Measurements from ENCODE around the gene KDM4C. TPM values are rescaled to one million over a fixed set of nuclear protein-coding genes. Genes with fewer than 3 reads are reported as not detected.

KDM4C gene
- polyA plus RNA-seq, 4 donors: 12.6 to 27.3 (median 18.9) TPM

DNA sequence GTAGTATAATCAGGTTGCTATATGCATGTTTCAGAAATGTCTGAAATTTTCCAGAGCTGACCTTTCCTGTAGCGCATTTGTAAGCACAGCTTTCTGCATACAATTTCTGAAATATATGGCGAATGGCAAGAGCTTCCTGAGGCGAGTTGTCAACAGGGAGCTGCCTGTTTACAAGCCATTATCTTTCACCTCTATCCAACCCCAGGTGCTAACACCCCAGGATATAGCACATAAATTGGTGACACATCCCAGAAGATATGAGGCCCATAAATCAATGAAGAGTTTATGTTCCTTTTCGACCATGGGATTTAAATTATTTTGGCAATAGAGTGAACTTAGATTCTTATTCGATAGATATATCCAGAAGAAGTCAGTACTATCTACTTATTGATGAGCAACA, 379.8 kb downstream of the KDM4C start:
- Histone ChIP-seq H3K27ac (ENCODE audit: low read depth in 1 of 3, low read length in 2 of 3) (no peak overlapping the region), H3K36me3 (ENCODE audit: control insufficient read depth in 3 of 3, insufficient read depth in 2 of 3, low read depth in 1 of 3, low read length in 3 of 3) (peaks cover 0 to 10% (median 8%) of the 10 kb centered on the region in 3 donors), H3K27me3 (ENCODE audit: control insufficient read depth in 3 of 3, insufficient read depth in 3 of 3, low read length in 3 of 3) (no peaks in the 10 kb centered on the region), H3K4me3 (ENCODE audit: low read depth in 1 of 3, low read length in 3 of 3) (no peak overlapping the region), H3K9me3 (ENCODE audit: control insufficient read depth in 2 of 2, insufficient read depth in 1 of 2, low read depth in 1 of 2, low read length in 1 of 2) (no peaks in the 10 kb centered on the region), H3K4me1 (ENCODE audit: control insufficient read depth in 3 of 3, insufficient read depth in 2 of 3, low read depth in 1 of 3, low read length in 2 of 3) (no peaks in the 10 kb centered on the region)
- FAIRE-seq (no peak), DNase-seq (no peak)
- 87 to 89% (median 88%) methylated on average over 5 of the region's 5 CpGs for WGBS, 3 donors

DNA sequence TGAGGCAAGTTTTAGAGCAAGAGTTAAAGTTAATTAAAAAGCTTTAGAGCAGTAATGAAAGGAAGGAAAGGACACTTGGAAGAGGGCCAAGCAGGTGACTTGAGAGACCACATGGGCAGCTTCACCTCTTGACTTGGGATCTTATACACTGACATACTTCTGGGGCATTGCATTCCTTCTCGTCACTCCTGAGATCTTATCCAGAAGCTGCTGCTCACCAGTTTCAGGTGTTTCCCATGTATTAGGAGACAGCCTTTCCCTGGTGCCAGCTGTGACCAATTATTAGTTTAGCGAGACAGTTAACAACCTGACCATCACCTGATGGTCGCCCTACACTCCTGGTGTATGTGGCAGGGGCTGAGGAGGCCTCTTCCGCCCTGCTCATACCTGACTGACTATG, 382.1 kb downstream of the KDM4C start:
- Histone ChIP-seq H3K4me3 (ENCODE audit: low read depth in 1 of 3, low read length in 3 of 3) (no peak overlapping the region), H3K9me3 (ENCODE audit: control insufficient read depth in 2 of 2, insufficient read depth in 1 of 2, low read depth in 1 of 2, low read length in 1 of 2) (no peaks in the 10 kb centered on the region), H3K36me3 (ENCODE audit: control insufficient read depth in 3 of 3, insufficient read depth in 2 of 3, low read depth in 1 of 3, low read length in 3 of 3) (peaks cover 0 to 9% (median 6%) of the 10 kb centered on the region in 3 donors), H3K27me3 (ENCODE audit: control insufficient read depth in 3 of 3, insufficient read depth in 3 of 3, low read length in 3 of 3) (no peaks in the 10 kb centered on the region), H3K27ac (ENCODE audit: low read depth in 1 of 3, low read length in 2 of 3) (no peak overlapping the region), H3K4me1 (ENCODE audit: control insufficient read depth in 3 of 3, insufficient read depth in 2 of 3, low read depth in 1 of 3, low read length in 2 of 3) (no peaks in the 10 kb centered on the region)
- DNase-seq: no peak
- no peak for FAIRE-seq
- 97 to 99% (median 97%) methylated on average over 4 of the region's 4 CpGs for WGBS, 3 donors

DNA sequence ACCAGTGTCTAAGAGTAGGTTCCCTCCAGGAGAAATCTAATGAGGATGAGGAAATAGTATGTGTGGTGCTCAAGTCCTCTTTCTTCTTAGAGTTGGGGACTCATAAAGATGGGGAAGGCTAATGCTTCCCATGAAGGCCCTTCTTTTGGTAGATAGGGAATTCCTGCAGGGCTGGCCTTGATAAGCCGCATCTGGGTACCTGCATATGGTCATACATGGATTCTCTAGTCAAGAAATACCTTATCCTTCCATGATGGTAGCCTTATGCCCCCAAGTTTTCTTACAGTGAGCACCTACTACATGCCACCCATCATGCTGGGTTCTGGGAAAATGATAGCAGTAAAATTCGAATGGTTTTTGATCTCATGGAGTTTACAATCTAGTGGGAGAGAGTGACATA, 382.6 kb downstream of the KDM4C start:
- 92 to 95% (median 94%) methylated on average over 2 of the region's 2 CpGs for WGBS, 3 donors
- Histone ChIP-seq H3K36me3 (ENCODE audit: control insufficient read depth in 3 of 3, insufficient read depth in 2 of 3, low read depth in 1 of 3, low read length in 3 of 3) (peaks cover 0 to 14% (median 6%) of the 10 kb centered on the region in 3 donors), H3K4me3 (ENCODE audit: low read depth in 1 of 3, low read length in 3 of 3) (no peak overlapping the region), H3K9me3 (ENCODE audit: control insufficient read depth in 2 of 2, insufficient read depth in 1 of 2, low read depth in 1 of 2, low read length in 1 of 2) (no peaks in the 10 kb centered on the region), H3K4me1 (ENCODE audit: control insufficient read depth in 3 of 3, insufficient read depth in 2 of 3, low read depth in 1 of 3, low read length in 2 of 3) (no peaks in the 10 kb centered on the region), H3K27ac (ENCODE audit: low read depth in 1 of 3, low read length in 2 of 3) (no peak overlapping the region), H3K27me3 (ENCODE audit: control insufficient read depth in 3 of 3, insufficient read depth in 3 of 3, low read length in 3 of 3) (no peaks in the 10 kb centered on the region)
- no peak for DNase-seq
- FAIRE-seq: no peak

- Histone ChIP-seq H3K4me3 (ENCODE audit: low read depth in 1 of 3, low read length in 3 of 3) (no peak overlapping the region), H3K36me3 (ENCODE audit: control insufficient read depth in 3 of 3, insufficient read depth in 2 of 3, low read depth in 1 of 3, low read length in 3 of 3) (peaks cover 2 to 26% (median 7%) of the 10 kb centered on the region in 3 donors), H3K9me3 (ENCODE audit: control insufficient read depth in 2 of 2, insufficient read depth in 1 of 2, low read depth in 1 of 2, low read length in 1 of 2) (no peaks in the 10 kb centered on the region), H3K27me3 (ENCODE audit: control insufficient read depth in 3 of 3, insufficient read depth in 3 of 3, low read length in 3 of 3) (no peaks in the 10 kb centered on the region), H3K27ac (ENCODE audit: low read depth in 1 of 3, low read length in 2 of 3) (no peak overlapping the region), H3K4me1 (ENCODE audit: control insufficient read depth in 3 of 3, insufficient read depth in 2 of 3, low read depth in 1 of 3, low read length in 2 of 3) (no peaks in the 10 kb centered on the region)
- FAIRE-seq (no peak), DNase-seq (no peak)
- WGBS, 3 donors: 97 to 100% (median 98%) methylated on average over 2 of the region's 2 CpGs
Measured at GRCh38 chr9:7143645-7144200, 385.9 kb downstream of the KDM4C start.

- no peak for FAIRE-seq
- Histone ChIP-seq H3K4me3 (ENCODE audit: low read depth in 1 of 3, low read length in 3 of 3) (no peak overlapping the region), H3K4me1 (ENCODE audit: control insufficient read depth in 3 of 3, insufficient read depth in 2 of 3, low read depth in 1 of 3, low read length in 2 of 3) (no peaks in the 10 kb centered on the region), H3K9me3 (ENCODE audit: control insufficient read depth in 2 of 2, insufficient read depth in 1 of 2, low read depth in 1 of 2, low read length in 1 of 2) (no peaks in the 10 kb centered on the region), H3K27me3 (ENCODE audit: control insufficient read depth in 3 of 3, insufficient read depth in 3 of 3, low read length in 3 of 3) (no peaks in the 10 kb centered on the region), H3K36me3 (ENCODE audit: control insufficient read depth in 3 of 3, insufficient read depth in 2 of 3, low read depth in 1 of 3, low read length in 3 of 3) (peaks cover 2 to 29% (median 7%) of the 10 kb centered on the region in 3 donors), H3K27ac (ENCODE audit: low read depth in 1 of 3, low read length in 2 of 3) (no peak overlapping the region)
- no peak for DNase-seq
- 96 to 98% (median 96%) methylated on average over 10 of the region's 10 CpGs for WGBS, 3 donors
Measured at GRCh38 chr9:7144265-7145046, 386.7 kb downstream of the KDM4C start.

DNA sequence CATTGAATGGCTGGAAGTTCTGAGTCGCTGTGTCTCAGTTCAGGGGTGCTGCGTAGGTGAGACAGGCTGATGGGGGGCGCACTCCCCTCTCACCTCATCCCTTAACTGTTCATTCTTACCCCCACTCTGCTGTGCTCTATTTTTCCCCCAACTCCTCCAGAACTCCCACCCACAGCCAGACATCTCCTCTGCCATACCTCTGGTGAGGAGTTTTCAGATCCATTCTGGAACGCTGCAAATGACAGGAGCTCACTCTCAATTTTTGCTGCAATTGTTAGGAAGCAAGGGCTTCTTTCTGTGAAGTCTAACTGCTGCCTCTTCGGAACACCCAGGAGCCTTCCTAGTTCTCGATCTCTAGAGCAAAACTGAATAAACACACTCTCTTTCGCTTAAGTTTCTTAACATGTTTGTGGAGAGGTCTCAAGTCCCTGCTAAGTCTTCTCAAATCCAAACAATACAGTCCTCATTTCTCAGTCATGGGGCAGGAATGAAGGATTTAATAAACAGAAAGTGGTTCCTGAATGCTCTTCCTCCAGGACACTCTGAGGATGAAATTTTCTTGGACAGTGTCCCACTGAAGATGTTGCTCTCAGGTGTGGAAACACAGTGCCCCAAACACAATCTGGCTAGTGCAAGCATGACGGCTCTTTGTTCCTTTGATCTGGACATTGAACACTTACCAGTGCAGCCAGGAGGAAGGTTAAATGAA, 387.7 kb downstream of the KDM4C start:
- DNase-seq: no peak
- H3K36me3 ChIP-seq (ENCODE audit: control insufficient read depth in 3 of 3, insufficient read depth in 2 of 3, low read depth in 1 of 3, low read length in 3 of 3): peaks cover 2 to 31% (median 5%) of the 10 kb centered on the region in 3 donors
- 76 to 96% (median 89%) methylated on average over 8 of the region's 8 CpGs for WGBS, 3 donors

GRCh38 chr9:7146582-7146981, 388.8 kb downstream of the KDM4C start:
- WGBS, 3 donors: 68 to 70% (median 68%) methylated on average over 5 of the region's 5 CpGs
- H3K4me3 ChIP-seq (ENCODE audit: low read depth in 1 of 3, low read length in 3 of 3): no peak overlapping the region
- DNase-seq (no peak), FAIRE-seq (no peak)
- no peak overlapping the region for H3K27ac ChIP-seq (ENCODE audit: low read depth in 1 of 3, low read length in 2 of 3)
- no peaks in the 10 kb centered on the region for H3K27me3 ChIP-seq (ENCODE audit: control insufficient read depth in 3 of 3, insufficient read depth in 3 of 3, low read length in 3 of 3)
- H3K4me1 ChIP-seq (ENCODE audit: control insufficient read depth in 3 of 3, insufficient read depth in 2 of 3, low read depth in 1 of 3, low read length in 2 of 3): no peaks in the 10 kb centered on the region
- H3K9me3 ChIP-seq (ENCODE audit: control insufficient read depth in 2 of 2, insufficient read depth in 1 of 2, low read depth in 1 of 2, low read length in 1 of 2): no peaks in the 10 kb centered on the region
- peaks cover 2 to 32% (median 5%) of the 10 kb centered on the region in 3 donors for H3K36me3 ChIP-seq (ENCODE audit: control insufficient read depth in 3 of 3, insufficient read depth in 2 of 3, low read depth in 1 of 3, low read length in 3 of 3)

More for the DNA sequence above, 387.7 kb downstream of the KDM4C start:
- Histone ChIP-seq H3K27ac (ENCODE audit: low read depth in 1 of 3, low read length in 2 of 3) (no peak overlapping the region), H3K4me3 (ENCODE audit: low read depth in 1 of 3, low read length in 3 of 3) (no peak overlapping the region), H3K4me1 (ENCODE audit: control insufficient read depth in 3 of 3, insufficient read depth in 2 of 3, low read depth in 1 of 3, low read length in 2 of 3) (no peaks in the 10 kb centered on the region), H3K27me3 (ENCODE audit: control insufficient read depth in 3 of 3, insufficient read depth in 3 of 3, low read length in 3 of 3) (no peaks in the 10 kb centered on the region), H3K9me3 (ENCODE audit: control insufficient read depth in 2 of 2, insufficient read depth in 1 of 2, low read depth in 1 of 2, low read length in 1 of 2) (no peaks in the 10 kb centered on the region)
- no peak for FAIRE-seq

GRCh38 chr9:7147121-7148090, 389.6 kb downstream of the KDM4C start:
- FAIRE-seq: no peak

More at GRCh38 chr9:7147121-7148090, 389.6 kb downstream of the KDM4C start:
- no peak overlapping the region for H3K27ac ChIP-seq (ENCODE audit: low read depth in 1 of 3, low read length in 2 of 3)
- WGBS, 3 donors: 81 to 90% (median 90%) methylated on average over 14 of the region's 14 CpGs
- peaks cover 2 to 32% (median 5%) of the 10 kb centered on the region in 3 donors for H3K36me3 ChIP-seq (ENCODE audit: control insufficient read depth in 3 of 3, insufficient read depth in 2 of 3, low read depth in 1 of 3, low read length in 3 of 3)
- H3K4me3 ChIP-seq (ENCODE audit: low read depth in 1 of 3, low read length in 3 of 3): no peak overlapping the region
- no peaks in the 10 kb centered on the region for H3K4me1 ChIP-seq (ENCODE audit: control insufficient read depth in 3 of 3, insufficient read depth in 2 of 3, low read depth in 1 of 3, low read length in 2 of 3)
- no peaks in the 10 kb centered on the region for H3K9me3 ChIP-seq (ENCODE audit: control insufficient read depth in 2 of 2, insufficient read depth in 1 of 2, low read depth in 1 of 2, low read length in 1 of 2)
- no peak for DNase-seq
- no peaks in the 10 kb centered on the region for H3K27me3 ChIP-seq (ENCODE audit: control insufficient read depth in 3 of 3, insufficient read depth in 3 of 3, low read length in 3 of 3)
